HG03095 (cell line): ENCODE results near the gene DCLK3.

Experiments used
- ATAC-seq: cut with Tn5 transposase; IDR thresholded peaks from one replicate; pipeline ENCODE4 v1.9.1; 2021; ENCODE audit warnings: moderate library complexity; ENCODE audit not compliant: unreplicated experiment

The DCLK3 gene

DNA sequence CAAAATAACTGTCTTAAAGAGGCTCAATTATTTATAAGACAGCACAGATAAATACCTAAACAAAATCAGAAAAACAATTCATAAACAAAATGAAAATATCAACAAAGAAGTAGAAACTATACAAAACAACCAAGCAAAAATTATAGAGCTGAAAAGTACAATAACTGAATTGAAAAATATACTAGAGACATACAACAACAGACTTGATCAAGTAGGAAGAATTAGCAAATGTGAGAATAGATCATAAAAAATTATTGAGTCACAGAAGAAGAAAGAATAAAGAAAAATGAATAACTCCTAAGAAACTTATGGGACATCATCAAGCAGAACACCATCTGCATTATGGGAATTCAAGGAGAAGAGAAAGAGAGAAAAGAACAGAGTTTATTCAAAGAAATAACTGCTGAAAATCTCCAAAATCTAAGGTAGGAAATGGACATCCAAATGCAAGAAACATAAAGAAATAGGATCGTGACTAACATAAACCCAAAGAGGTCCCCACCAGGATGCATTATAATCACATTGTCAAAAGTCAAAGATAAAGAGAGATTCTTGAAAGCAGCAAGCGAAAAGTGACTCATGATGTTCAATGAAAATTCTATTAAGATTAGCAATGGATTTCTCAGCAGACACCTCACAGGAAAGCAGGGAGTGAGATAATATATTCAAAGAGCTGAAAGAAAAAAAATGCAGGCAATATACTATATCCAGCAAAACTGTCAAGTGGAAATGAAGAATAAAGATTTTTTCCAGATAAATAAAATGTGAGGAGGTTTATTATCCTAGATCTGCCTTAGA lies 85.9 kb downstream of the DCLK3 start:
- no peak for ATAC-seq

DNA sequence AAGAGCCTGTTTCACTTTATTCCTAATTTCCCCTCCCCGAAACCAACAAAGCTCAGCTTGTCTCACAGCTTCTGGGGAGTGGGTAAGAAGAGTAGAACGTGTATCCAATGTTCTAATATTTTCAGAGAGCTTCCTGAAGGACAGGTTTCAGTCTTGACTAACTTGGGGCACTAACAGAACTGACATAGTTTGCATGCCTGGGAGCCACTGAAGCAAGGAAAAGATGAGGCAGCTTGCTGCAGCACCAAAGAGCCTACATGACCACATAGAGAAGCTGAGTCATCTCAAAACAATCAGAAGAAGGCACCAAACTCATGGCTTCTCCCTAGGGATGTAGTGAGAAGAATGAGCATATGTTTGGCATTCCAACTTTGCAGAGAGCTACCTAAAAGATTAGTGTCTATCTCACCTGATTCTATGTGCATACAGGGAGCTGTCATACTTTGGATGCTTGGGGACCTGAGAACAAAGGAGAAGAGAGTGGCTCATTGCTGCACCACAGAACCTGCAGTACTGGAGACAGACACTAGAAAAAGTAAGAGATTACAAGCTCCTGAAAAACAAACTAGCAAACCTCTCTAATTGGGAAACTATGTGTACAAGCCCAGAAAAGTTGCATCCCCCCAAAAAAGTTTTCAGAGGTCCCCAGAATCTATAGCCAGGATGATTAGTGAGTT lies 86.9 kb downstream of the DCLK3 start:
- peak; percentile 64 for ATAC-seq

DNA sequence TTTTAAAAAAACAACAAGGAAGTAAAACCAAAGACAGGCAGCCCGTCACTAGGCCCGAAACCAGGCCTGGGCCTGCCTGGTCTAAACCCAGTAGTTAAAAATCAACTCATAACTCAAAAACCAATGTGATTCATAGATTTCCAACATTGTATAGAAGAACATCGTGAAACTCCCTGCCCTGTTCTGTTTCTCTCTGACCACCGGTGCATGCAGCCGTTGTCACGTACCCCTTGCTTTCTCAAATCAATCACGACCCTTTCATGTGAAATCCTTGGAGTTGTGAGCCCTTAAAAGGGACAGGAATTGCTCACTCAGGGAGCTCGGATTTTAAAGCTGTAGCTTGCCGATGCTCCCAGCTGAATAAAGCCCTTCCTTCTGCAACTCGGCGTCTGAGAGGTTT lies 89.5 kb downstream of the DCLK3 start:
- ATAC-seq: no peak

DNA sequence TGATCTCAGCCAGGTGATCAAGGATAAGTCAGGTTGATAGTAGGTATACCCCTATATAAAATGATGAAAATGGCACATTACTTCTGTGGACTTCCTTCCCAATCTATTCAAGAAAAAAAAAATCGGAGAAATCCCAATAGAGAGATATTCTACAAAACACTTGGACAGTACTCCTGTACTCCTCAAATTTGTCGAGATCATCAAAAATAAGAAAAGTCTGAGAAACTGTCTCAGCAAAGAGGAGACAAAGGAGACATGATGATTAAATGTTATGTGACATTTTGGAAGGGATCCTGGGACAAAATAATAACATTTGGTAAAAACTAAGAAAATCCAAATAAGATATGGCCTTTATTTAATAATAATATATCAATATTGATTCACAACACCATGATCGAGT lies 94.6 kb downstream of the DCLK3 start:
- ATAC-seq: no peak

DNA sequence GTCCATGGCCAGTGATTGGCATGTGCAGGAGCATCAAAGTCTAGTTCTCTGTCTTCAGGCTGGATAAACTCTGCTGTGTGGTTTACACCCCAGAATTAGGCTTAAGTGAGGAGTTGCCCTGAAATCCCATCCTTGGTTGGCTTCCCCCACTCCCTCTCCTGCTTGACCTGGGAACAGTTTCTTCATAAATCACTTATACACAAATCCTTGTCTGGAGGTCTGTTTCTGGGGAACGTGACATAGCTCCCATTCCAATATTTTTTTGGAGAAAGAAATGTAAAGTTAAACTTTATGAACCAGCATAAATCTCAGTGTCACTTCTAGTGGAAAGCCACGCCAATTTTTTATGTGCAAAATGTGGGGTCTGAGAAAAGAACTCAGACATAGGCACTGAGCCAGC lies 98.2 kb downstream of the DCLK3 start:
- ATAC-seq: no peak

DNA sequence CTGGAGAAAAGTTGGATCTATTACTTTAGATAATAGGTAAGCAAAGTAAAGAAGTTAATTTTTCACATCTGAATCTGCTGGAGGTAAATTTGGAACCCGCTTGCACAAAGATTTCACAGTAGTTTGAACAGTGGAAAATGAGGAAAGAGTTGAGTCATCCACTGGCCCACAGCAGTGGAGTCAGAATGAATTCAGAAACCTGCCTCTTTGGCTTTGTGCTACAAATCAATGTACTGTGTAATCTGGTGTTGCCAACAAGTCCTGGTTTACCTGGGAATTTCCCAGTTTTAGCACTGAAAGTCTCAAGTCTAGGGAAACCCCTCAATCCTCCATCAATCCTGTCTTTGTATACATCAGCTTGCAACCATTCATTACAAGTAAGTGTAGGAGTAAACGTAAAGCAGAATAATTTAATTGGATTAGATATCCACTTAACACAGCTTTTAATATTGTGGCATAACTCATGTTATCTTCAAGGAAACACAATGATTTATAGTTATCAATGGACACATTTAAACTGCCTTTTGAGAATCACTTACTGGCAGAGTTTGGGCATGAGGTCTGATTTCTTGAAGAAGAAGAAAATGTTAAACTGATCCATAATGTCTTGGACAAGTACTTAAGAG lies 100.6 kb downstream of the DCLK3 start:
- ATAC-seq: no peak

DNA sequence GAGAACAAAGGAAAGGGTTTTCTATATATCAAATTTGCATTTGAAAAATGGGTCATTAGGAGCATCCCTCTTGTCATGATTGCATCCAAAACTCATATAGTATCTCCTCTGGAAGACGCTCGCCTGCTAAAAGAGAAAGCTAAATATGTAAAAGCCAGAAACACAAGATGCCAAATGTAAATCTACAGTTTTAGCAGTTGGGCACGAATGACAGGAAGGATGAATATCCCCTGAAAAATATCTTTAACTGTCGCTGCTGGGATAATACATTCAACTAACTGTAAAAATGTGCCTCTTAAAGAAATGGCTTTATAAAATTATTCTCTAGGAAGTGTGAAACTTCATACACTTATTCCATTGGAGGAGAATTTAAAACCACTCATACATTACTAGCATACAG lies 101.7 kb downstream of the DCLK3 start:
- no peak for ATAC-seq
